ENCODE results near the gene GUCD1. TPM values are rescaled to one million over a fixed set of nuclear protein-coding genes. Genes with fewer than 3 reads are reported as not detected.

GUCD1 gene
- total and polyA plus RNA-seq, 2 of the 13 experiments (the other 11 are each of a cell fraction or from before 2014, with no cell fraction given): 128 to 245 TPM

DNA sequence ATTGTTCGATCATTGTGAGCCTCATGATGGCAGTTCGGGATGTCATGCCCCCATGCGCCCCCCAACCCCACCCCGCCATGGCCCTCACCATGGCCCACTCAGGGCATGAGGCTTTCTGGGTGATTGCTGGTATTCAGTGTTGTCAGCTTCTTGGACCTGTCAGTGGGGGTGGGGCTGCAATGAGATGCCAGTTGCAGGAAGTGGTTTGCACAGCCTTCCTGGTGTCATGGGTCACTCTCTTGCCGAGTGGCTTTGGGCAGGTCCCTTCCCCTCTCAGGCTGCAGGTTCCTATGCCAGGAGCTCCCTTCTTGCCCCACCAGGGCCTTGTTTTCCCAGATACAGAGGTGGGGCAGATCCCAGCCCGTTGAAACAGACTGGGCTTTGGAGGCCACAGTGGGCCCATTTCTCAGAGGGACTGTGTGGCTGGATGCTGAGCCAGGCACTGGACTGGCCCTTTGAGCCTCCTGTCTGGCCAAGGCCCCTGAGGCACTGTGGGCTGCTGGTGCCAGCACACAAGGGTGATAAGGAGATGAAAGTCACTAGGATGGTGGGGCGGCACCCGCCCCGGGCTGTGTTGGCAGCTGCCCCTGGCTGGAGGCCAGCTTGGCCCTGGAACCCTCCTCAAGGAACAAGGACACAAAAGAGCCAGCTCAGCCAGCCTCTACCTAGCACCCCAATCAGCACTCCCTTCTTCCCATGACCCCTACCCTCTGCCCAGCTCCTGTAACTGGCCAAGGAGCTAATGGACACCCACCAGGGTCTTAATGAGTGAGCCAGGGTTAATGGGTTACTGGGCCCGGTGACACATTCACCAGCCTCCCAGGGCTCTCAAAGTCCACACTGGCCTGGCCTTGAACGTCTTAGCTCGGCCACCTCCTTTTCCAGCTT is 46.5 kb upstream of the GUCD1 start (continued):
- TF ChIP-seq, protein P1, sequence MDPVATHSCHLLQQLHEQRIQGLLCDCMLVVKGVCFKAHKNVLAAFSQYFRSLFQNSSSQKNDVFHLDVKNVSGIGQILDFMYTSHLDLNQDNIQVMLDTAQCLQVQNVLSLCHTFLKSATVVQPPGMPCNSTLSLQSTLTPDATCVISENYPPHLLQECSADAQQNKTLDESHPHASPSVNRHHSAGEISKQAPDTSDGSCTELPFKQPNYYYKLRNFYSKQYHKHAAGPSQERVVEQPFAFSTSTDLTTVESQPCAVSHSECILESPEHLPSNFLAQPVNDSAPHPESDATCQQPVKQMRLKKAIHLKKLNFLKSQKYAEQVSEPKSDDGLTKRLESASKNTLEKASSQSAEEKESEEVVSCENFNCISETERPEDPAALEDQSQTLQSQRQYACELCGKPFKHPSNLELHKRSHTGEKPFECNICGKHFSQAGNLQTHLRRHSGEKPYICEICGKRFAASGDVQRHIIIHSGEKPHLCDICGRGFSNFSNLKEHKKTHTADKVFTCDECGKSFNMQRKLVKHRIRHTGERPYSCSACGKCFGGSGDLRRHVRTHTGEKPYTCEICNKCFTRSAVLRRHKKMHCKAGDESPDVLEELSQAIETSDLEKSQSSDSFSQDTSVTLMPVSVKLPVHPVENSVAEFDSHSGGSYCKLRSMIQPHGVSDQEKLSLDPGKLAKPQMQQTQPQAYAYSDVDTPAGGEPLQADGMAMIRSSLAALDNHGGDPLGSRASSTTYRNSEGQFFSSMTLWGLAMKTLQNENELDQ (CRISPR knock-in tag; IDR thresholded peaks at IDR 0.05; ENCODE audit: borderline replicate concordance): no peak
- no peak for TF ChIP-seq EP300 (IDR thresholded peaks at IDR 0.05; ENCODE audit: low read depth in 2 of 2, low read length in 2 of 2)
- TF ChIP-seq EP300 (CRISPR knock-in tag; IDR thresholded peaks at IDR 0.05; ENCODE audit: borderline replicate concordance): 0 out of 2 replicates have a peak, but pooled peaks have one; percentile 17
- TF ChIP-seq ZNF451 (CRISPR knock-in tag; IDR thresholded peaks at IDR 0.05): no peak
- TF ChIP-seq GATA4 (IDR thresholded peaks at IDR 0.05; ENCODE audit: borderline replicate concordance, low read depth): peak; percentile 49; the same call in 1 of the 2 replicates
- TF ChIP-seq SIX4 (CRISPR knock-in tag; IDR thresholded peaks at IDR 0.05): no peak
- TF ChIP-seq HOXA5 (CRISPR knock-in tag; IDR thresholded peaks at IDR 0.05): no peak
- no peak for TF ChIP-seq GABPA (IDR thresholded peaks at IDR 0.05; ENCODE audit: low read depth, low read length)
- TF ChIP-seq GABPA (CRISPR knock-in tag; IDR thresholded peaks at IDR 0.05; ENCODE audit: low read depth): no peak
- no peak for TF ChIP-seq MAFG (CRISPR knock-in tag; IDR thresholded peaks at IDR 0.05)
- TF ChIP-seq ZNF543 (CRISPR knock-in tag; IDR thresholded peaks at IDR 0.05): no peak
- TF ChIP-seq CC2D1A (CRISPR knock-in tag; IDR thresholded peaks at IDR 0.05): no peak
- TF ChIP-seq, protein P2, sequence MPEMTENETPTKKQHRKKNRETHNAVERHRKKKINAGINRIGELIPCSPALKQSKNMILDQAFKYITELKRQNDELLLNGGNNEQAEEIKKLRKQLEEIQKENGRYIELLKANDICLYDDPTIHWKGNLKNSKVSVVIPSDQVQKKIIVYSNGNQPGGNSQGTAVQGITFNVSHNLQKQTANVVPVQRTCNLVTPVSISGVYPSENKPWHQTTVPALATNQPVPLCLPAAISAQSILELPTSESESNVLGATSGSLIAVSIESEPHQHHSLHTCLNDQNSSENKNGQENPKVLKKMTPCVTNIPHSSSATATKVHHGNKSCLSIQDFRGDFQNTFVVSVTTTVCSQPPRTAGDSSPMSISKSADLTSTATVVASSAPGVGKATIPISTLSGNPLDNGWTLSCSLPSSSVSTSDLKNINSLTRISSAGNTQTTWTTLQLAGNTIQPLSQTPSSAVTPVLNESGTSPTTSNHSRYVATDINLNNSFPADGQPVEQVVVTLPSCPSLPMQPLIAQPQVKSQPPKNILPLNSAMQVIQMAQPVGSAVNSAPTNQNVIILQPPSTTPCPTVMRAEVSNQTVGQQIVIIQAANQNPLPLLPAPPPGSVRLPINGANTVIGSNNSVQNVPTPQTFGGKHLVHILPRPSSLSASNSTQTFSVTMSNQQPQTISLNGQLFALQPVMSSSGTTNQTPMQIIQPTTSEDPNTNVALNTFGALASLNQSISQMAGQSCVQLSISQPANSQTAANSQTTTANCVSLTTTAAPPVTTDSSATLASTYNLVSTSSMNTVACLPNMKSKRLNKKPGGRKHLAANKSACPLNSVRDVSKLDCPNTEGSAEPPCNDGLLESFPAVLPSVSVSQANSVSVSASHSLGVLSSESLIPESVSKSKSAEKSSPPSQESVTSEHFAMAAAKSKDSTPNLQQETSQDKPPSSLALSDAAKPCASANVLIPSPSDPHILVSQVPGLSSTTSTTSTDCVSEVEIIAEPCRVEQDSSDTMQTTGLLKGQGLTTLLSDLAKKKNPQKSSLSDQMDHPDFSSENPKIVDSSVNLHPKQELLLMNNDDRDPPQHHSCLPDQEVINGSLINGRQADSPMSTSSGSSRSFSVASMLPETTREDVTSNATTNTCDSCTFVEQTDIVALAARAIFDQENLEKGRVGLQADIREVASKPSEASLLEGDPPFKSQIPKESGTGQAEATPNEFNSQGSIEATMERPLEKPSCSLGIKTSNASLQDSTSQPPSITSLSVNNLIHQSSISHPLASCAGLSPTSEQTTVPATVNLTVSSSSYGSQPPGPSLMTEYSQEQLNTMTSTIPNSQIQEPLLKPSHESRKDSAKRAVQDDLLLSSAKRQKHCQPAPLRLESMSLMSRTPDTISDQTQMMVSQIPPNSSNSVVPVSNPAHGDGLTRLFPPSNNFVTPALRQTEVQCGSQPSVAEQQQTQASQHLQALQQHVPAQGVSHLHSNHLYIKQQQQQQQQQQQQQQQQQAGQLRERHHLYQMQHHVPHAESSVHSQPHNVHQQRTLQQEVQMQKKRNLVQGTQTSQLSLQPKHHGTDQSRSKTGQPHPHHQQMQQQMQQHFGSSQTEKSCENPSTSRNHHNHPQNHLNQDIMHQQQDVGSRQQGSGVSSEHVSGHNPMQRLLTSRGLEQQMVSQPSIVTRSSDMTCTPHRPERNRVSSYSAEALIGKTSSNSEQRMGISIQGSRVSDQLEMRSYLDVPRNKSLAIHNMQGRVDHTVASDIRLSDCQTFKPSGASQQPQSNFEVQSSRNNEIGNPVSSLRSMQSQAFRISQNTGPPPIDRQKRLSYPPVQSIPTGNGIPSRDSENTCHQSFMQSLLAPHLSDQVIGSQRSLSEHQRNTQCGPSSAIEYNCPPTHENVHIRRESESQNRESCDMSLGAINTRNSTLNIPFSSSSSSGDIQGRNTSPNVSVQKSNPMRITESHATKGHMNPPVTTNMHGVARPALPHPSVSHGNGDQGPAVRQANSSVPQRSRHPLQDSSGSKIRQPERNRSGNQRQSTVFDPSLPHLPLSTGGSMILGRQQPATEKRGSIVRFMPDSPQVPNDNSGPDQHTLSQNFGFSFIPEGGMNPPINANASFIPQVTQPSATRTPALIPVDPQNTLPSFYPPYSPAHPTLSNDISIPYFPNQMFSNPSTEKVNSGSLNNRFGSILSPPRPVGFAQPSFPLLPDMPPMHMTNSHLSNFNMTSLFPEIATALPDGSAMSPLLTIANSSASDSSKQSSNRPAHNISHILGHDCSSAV (CRISPR knock-in tag; IDR thresholded peaks at IDR 0.05; ENCODE audit: borderline replicate concordance): no peak
- peak; percentile 23 for TF ChIP-seq KDM6A (CRISPR knock-in tag; IDR thresholded peaks at IDR 0.05; ENCODE audit: low read depth)
- peak; percentile 28; the same call in 1 of the 2 replicates for TF ChIP-seq KDM2A (CRISPR knock-in tag; IDR thresholded peaks at IDR 0.05; ENCODE audit: borderline replicate concordance, low read depth)
- no peak for TF ChIP-seq HOXA7 (CRISPR knock-in tag; IDR thresholded peaks at IDR 0.05)
- TF ChIP-seq GTF3A (CRISPR knock-in tag; conservative IDR thresholded peaks at IDR 0.05): no peak
- TF ChIP-seq PCBP2 (optimal IDR thresholded peaks at IDR 0.05; ENCODE audit: low read depth, low read length, poor library complexity, severe bottlenecking): no peak
- no peak for TF ChIP-seq ZNF660 (CRISPR knock-in tag; IDR thresholded peaks at IDR 0.05; ENCODE audit: borderline replicate concordance, low read depth)
